Spleen (tissue), 11 donors: ENCODE results near the gene EPB41L4B. TPM values are rescaled to one million over a fixed set of nuclear protein-coding genes. Genes with fewer than 3 reads are reported as not detected.

Source experiments
- DNase-seq: peaks from one replicate; pipeline ENCODE4 v3.0.0-alpha.2; 2020
- H3K27ac ChIP-seq, 8 donors: fragments of 200-600 bp; sonication (generic) in 7 of 8; 1 replicate in 4 of 8; 2 replicates in 4 of 8; pipeline versions ENCODE4 v1.5.0 to v1.8.0; 2016 to 2021; ENCODE audit warnings: inconsistent platforms in 4 of 8, mild to moderate bottlenecking in 4 of 8, moderate library complexity in 1 of 8
- H3K27me3 ChIP-seq, 7 donors: fragments of 200-600 bp; sonication (generic) in 6 of 7; replicated peaks in 1 of 7; 1 replicate in 4 of 7; 2 replicates in 3 of 7; pipeline versions ENCODE4 v1.5.0 to v1.8.0; 2016 to 2021; ENCODE audit warnings: inconsistent platforms in 3 of 7, mild to moderate bottlenecking in 1 of 7
- H3K36me3 ChIP-seq, 6 donors: fragments of 200-600 bp; sonication (generic) in 5 of 6; 1 replicate in 4 of 6; 2 replicates in 2 of 6; pipeline versions ENCODE4 v1.5.0 to v1.8.0; 2016 to 2021; ENCODE audit warnings: inconsistent platforms in 2 of 6
- H3K4me1 ChIP-seq, 6 donors: fragments of 200-600 bp; sonication (generic) in 5 of 6; 1 replicate in 3 of 6; 2 replicates in 3 of 6; pipeline versions ENCODE4 v1.5.0 to v1.8.0; 2016 to 2021; ENCODE audit warnings: inconsistent platforms in 3 of 6
- H3K4me3 ChIP-seq, 8 donors: fragments of 200-600 bp; sonication (generic) in 7 of 8; 1 replicate in 4 of 8; 2 replicates in 4 of 8; pipeline versions ENCODE4 v1.5.0 to v1.8.0; 2016 to 2021; ENCODE audit warnings: inconsistent platforms in 4 of 8, mild to moderate bottlenecking in 4 of 8, moderate library complexity in 2 of 8
- H3K9me3 ChIP-seq, 8 donors: fragments of 200-600 bp; sonication (generic) in 7 of 8; 1 replicate in 4 of 8; 2 replicates in 4 of 8; pipeline versions ENCODE4 v1.5.0 to v1.8.0; 2016 to 2021; ENCODE audit warnings: inconsistent platforms in 4 of 8
- POLR2A ChIP-seq, 3 donors: fragments of 450-650 bp; IDR thresholded peaks; one replicate each; pipeline ENCODE4 v1.5.1; 2017; ENCODE audit warnings: antibody characterized with exemption in 3 of 3, mild to moderate bottlenecking in 1 of 3
- POLR2AphosphoS5 ChIP-seq, 3 donors: sonication (generic); formaldehyde crosslinking; IDR thresholded peaks; one replicate each; pipeline ENCODE4 v1.5.1; 2017; ENCODE audit warnings: antibody characterized with exemption in 3 of 3
- WGBS, 5 donors: extraction: QIAGEN DNeasy Blood & Tissue Kit in 3 of 5; methylation state at CpG; one replicate each; pipeline versions ENCODE4 v1.1.5 to v1.1.7; 2013 to 2018; 5-methylcytosine and 5-hydroxymethylcytosine counted together
- intact Hi-C: fragments of 100-400 bp; cut with DNase I; formaldehyde crosslinking; loops from one replicate; pipeline ENCODE4 v1.15.0; 2023; ENCODE audit warnings: low total_unique reads
- polyA plus RNA-seq, 3 donors: library from polyadenylated mRNA; stranded (reverse); fragments of 200-250 nt; gene quantifications; one replicate each; pipeline ENCODE4 v1.2.1, GENCODE V29; 2013
- total RNA-seq, 7 donors: library from RNA; depleted of rRNA in 3 of 7; stranded (reverse); fragments of >200 nt in 3 of 7; fragmentation: NEBNext Ultra II Directional in 4 of 7; extraction: Animal tissue kit (Norgen Biotek cat#: 25700) in 4 of 7; gene quantifications; one replicate each; pipeline versions ENCODE4 v1.1.0 to v1.2.1, GENCODE V29; 2016 to 2021
- TF ChIP-seq, protein P1 (sequence below), 11 experiments: fragments of 200-600 bp in 7 of 11; fragments of 450-650 bp in 4 of 11; sonication (generic) in 4 of 11; IDR thresholded peaks in 8 of 11; conservative IDR thresholded peaks in 3 of 11; 1 replicate in 7 of 11; 2 replicates in 4 of 11; pipeline versions ENCODE4 v1.4.0 to v1.8.0; 2016 to 2021; ENCODE audit warnings: antibody characterized with exemption in 11 of 11, inconsistent platforms in 4 of 11, mild to moderate bottlenecking in 1 of 11
- donor health status: healthy with polysubstance abuse.
- donor health status: DM: no; HTN: no; CAD: no; lungs with moderate emphysema.
- donor health status: DM: no; HTN: no; CAD: no.
- donor health status: Bipolar disorder and iron deficiency.
- donor health status: healthy.
- donor health status: DM: no; HTN: no; CAD: no.
- donor health status: DM: yes; HTN: yes; CAD: no.

The EPB41L4B gene
- total and polyA plus RNA-seq, 10 donors: 0.02 to 0.43 (median 0.18) TPM; not detected in 3

GRCh38 chr9:109176963-109177362 lies 143.9 kb downstream of the EPB41L4B start:
- intact Hi-C loops: no loop called here
- H3K4me1 ChIP-seq: no peaks in the 10 kb centered on the region
- no peaks in the 10 kb centered on the region for H3K9me3 ChIP-seq
- no peak for DNase-seq
- no peak overlapping the region for H3K27ac ChIP-seq
- peaks cover 0 to 20% (median 0%) of the 10 kb centered on the region in 7 donors for H3K27me3 ChIP-seq
- TF ChIP-seq, protein P1, sequence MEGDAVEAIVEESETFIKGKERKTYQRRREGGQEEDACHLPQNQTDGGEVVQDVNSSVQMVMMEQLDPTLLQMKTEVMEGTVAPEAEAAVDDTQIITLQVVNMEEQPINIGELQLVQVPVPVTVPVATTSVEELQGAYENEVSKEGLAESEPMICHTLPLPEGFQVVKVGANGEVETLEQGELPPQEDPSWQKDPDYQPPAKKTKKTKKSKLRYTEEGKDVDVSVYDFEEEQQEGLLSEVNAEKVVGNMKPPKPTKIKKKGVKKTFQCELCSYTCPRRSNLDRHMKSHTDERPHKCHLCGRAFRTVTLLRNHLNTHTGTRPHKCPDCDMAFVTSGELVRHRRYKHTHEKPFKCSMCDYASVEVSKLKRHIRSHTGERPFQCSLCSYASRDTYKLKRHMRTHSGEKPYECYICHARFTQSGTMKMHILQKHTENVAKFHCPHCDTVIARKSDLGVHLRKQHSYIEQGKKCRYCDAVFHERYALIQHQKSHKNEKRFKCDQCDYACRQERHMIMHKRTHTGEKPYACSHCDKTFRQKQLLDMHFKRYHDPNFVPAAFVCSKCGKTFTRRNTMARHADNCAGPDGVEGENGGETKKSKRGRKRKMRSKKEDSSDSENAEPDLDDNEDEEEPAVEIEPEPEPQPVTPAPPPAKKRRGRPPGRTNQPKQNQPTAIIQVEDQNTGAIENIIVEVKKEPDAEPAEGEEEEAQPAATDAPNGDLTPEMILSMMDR (IDR thresholded peaks at IDR 0.05 in 8 of 11, conservative IDR thresholded peaks at IDR 0.05 in 3 of 11): no peak
- TF ChIP-seq POLR2AphosphoS5 (IDR thresholded peaks at IDR 0.05) (no peak), POLR2A (IDR thresholded peaks at IDR 0.05) (no peak)
- H3K4me3 ChIP-seq: no peak overlapping the region
- WGBS, 5 donors: 83 to 96% (median 89%) methylated on average over 2 of the region's 2 CpGs
- no peaks in the 10 kb centered on the region for H3K36me3 ChIP-seq

GRCh38 chr9:109176386-109176785 lies 144.5 kb downstream of the EPB41L4B start:
- Histone ChIP-seq H3K27ac (no peak overlapping the region), H3K4me3 (no peak overlapping the region), H3K27me3 (peaks cover 0 to 26% (median 0%) of the 10 kb centered on the region in 7 donors), H3K4me1 (no peaks in the 10 kb centered on the region), H3K9me3 (no peaks in the 10 kb centered on the region), H3K36me3 (no peaks in the 10 kb centered on the region)
- TF ChIP-seq, protein P1 (IDR thresholded peaks at IDR 0.05 in 8 of 11, conservative IDR thresholded peaks at IDR 0.05 in 3 of 11): no peak
- TF ChIP-seq POLR2AphosphoS5 (IDR thresholded peaks at IDR 0.05) (no peak), POLR2A (IDR thresholded peaks at IDR 0.05) (no peak)
- intact Hi-C loops: no loop called here
- WGBS, 5 donors: 71 to 91% (median 76%) methylated on average over 8 of the region's 8 CpGs
- no peak for DNase-seq

- Histone ChIP-seq H3K9me3 (no peaks in the 10 kb centered on the region), H3K4me3 (no peak overlapping the region), H3K27me3 (peaks cover 0 to 45% (median 19%) of the 10 kb centered on the region in 7 donors), H3K4me1 (no peaks in the 10 kb centered on the region), H3K36me3 (no peaks in the 10 kb centered on the region), H3K27ac (no peak overlapping the region)
- DNase-seq: no peak
- TF ChIP-seq, protein P1 (IDR thresholded peaks at IDR 0.05 in 8 of 11, conservative IDR thresholded peaks at IDR 0.05 in 3 of 11): no peak
- TF ChIP-seq POLR2AphosphoS5 (IDR thresholded peaks at IDR 0.05) (no peak), POLR2A (IDR thresholded peaks at IDR 0.05) (no peak)
- 61 to 83% (median 82%) methylated on average over 1 of the region's 1 CpG for WGBS, 5 donors
- intact Hi-C loops: no loop called here
Measured at GRCh38 chr9:109172935-109173334, 147.9 kb downstream of the EPB41L4B start.

GRCh38 chr9:109171926-109172325 lies 148.9 kb downstream of the EPB41L4B start:
- TF ChIP-seq POLR2A (IDR thresholded peaks at IDR 0.05) (no peak), POLR2AphosphoS5 (IDR thresholded peaks at IDR 0.05) (no peak)
- TF ChIP-seq, protein P1 (IDR thresholded peaks at IDR 0.05 in 8 of 11, conservative IDR thresholded peaks at IDR 0.05 in 3 of 11): no peak
- Histone ChIP-seq H3K27me3 (peaks cover 0 to 55% (median 26%) of the 10 kb centered on the region in 7 donors), H3K27ac (no peak overlapping the region), H3K4me1 (peaks cover 0 to 4% (median 0%) of the 10 kb centered on the region in 6 donors), H3K4me3 (no peak overlapping the region), H3K9me3 (no peaks in the 10 kb centered on the region), H3K36me3 (no peaks in the 10 kb centered on the region)
- 53 to 87% (median 69%) methylated on average over 3 of the region's 3 CpGs for WGBS, 5 donors
- DNase-seq: no peak
- intact Hi-C loops: no loop called here
